GM19043 (cell line): ENCODE results near the gene NIPAL4.

Experiments
- ATAC-seq: cut with Tn5 transposase; IDR thresholded peaks from one replicate; pipeline ENCODE4 v1.9.1; 2021; ENCODE audit warnings: low read depth; ENCODE audit not compliant: unreplicated experiment

The NIPAL4 gene

DNA sequence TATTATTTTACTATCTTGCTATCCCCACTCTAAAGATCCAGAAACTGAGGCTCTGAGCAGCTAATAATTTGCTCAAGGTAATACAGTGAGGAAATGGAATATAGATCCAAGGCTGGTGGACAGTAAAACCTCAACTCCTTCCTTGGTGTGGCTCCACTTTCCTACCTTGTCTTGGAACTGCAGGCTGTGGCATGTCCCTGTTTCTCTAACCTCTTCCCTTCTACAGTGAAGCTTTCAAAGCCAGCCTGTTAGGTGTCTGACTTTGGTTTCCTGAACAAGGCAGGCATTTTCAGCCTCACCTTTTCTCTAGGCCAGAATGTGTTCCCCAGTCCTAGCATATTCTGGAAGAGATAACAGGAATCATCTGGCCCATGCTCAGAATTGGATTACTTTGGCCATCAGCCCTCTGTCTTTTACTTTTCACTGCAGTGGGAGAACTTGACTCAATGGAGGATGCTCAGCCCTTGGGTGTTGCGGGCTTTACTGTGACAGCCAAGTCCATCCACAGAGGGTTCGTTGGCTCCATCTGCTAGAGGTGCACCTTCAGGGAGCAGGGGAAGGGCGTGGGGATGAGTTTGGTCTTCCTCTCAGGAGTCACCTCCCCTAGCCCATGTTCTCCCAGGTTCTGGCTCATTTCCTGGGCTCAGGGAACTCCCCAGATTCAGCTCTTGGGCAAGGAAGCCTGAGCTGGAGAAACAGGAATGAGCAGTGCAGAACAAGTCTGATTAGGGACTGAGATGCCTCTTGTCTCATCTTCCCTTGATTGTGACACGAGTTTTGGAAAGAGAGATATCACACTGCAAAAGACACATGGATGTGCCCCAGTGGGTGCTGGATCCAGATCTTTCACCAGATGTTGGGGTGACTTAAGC lies 1.1 kb downstream of the NIPAL4 start:
- no peak for ATAC-seq

DNA sequence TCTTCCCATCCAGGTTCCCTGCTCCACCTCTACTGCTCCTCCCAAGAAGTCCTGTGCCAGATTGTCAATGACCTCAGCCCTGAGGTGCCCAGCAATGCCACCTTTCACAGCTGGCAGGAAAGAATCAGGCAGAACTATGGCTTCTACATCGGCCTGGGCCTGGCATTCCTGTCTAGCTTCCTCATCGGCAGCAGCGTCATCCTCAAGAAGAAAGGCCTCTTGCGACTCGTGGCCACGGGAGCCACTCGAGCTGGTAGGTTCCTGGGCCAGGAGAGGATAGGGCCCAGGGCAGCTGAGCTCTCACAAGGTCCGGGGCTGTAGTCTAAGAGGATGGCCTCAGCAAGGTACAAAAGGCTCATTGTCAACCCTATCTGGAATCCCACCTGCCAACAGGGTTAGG lies 3.1 kb downstream of the NIPAL4 start:
- ATAC-seq = no peak

DNA sequence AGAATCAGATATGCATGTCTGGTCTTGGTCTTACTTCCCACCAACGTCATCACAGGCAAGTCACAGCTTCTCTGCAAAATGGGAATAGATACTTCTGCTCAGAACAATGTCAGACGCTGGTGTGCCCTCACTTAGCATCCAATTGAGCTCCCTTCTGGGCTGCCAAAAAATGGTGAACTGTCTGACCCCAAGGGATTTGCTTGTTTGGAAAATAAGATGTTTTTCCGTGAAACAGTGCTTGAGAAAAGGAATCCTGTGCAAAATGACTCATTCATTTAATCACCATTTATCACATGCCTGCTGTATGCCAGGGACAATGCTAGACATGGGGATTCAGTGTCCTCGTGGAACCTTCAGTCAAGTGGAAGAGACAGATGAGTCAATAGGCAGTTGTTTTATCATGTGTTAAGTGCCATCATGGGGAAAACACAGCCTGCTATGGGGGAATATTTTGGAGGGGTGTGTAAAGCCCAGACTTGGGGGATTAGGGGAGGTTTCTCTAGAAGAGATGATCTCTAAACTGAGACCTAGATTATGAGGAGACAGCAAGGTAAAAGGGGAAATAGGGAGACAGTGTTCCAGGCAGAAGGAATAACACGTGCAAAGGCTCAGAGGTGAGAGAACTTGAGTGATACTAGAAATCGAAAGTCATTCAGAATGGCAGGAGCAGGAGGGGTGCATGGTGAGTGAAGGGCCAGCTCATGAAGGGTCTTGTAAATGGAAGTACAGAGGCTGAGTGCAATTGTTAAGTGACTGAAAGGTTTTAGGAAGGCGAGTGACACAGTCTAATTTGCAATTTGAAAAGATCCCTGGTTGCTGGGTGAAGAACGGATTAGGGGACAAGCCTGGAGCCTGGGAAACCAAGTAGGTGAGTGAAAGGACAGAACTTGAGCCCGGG lies 3.9 kb downstream of the NIPAL4 start:
- no peak for ATAC-seq

DNA sequence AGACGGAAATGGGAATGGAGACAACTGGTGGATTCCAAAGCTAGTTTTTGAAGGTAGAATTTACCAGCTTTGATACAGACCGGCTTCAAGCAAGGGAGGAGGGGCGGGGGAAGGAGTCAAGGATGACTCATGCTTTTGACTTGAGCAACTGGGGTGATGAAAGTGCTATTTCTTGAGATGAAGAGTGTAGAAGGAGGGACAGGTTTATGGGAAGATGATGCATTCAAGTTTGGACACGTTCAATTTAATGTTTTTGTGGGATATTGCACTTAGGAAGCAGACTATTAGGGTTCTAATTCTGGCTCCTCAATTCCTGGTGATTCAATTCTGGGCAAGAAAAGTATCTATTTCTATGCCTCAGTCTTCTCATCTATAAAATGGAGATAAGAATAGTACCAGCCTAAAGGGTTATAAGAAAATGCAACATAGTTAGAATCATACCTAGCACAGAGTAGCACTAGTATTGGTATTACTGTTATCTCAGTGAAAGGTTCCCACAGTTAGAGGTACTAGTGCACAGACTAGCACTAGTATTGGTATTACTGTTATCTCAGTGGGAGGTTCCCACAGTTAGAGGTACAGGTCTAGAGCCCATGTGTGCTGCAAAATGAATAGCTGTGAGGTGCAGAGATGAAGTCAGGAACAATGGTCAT lies 4.6 kb downstream of the NIPAL4 start:
- ATAC-seq = peak; percentile 87

DNA sequence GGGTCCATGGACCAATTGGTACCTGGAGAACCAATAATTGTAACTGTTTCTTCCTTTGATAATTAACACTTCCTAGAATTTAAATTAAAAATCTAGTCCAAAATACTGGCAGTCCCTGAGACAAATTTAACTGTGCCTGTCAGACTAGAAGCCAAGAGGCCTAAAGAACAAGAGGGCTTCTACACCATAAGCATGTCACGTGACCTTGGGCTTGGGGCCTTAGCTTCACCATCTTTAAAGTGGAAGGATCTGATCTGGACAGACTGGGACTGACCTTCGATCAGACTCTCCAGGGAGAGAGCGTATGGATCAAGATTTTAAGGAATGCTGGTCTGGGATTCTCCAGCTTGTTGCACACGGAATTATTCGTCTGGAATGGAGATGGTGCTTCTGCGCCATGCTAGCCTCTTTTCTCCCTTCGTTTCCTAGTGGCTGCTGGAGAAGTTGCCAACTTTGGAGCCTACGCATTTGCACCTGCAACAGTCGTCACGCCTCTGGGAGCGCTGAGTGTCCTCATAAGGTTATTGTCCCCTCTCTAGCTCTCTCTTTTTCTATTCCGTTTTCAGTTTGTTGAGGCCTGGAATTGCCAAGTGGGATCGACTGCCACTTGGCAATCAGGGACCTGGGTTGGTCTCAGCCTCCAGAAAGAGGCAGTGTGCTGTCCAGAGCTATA lies 8.4 kb downstream of the NIPAL4 start:
- ATAC-seq = no peak

DNA sequence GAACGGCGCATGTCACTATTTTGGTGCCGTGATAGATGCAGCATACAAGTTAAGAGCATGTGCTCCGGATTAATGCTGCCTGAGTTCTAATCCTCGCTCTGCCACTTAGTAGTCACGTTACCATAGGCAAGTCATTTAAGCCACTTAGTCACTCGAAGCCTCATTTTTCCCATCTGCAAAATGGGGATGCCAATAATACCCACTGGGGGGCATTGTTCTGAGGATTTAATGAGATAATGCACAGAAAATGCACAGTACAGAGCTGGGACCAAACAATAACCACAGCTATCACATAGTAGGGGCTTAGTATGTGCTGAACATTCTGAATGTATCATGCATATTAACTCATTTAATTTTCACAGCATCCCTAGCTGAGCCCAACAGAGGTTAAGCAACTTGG lies 9.1 kb downstream of the NIPAL4 start:
- no peak for ATAC-seq

DNA sequence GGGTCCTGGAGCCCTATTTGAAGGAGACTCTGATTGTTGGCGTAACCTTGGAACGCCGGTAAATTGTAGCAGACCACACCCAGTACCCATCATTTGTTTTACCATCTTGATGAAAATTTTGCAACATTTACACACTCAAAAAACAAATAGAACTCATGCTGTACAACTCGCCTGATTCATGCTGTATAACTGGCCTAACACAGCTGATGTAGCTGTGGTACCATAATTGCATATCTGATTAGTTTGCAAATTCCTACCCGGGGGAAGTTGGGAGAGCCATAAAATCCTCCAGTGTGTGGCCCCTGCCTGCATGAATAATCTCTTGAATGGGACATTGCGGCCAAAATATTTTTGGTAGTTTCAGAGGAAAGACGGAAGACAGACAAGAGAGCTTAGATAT lies 9.7 kb downstream of the NIPAL4 start:
- ATAC-seq = no peak

DNA sequence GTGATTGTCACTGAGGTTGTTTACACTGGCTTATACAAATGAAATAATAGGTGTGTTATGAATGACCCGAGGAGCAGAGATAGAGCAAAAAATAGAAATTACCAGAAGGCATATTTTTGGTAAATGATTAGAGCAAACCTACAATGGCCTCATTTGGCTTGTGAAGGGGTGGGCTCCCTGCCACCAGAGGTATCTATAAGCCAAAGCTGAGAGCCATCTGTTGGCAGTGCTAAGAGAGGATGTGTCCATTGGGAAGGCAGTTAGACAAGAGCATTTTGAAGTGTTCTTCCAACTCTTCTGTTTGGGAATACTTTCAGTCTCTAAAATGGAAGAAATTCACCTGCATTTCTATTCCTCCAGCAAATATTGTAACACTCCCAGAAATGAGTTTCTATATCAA lies 10.6 kb downstream of the NIPAL4 start:
- no peak for ATAC-seq

DNA sequence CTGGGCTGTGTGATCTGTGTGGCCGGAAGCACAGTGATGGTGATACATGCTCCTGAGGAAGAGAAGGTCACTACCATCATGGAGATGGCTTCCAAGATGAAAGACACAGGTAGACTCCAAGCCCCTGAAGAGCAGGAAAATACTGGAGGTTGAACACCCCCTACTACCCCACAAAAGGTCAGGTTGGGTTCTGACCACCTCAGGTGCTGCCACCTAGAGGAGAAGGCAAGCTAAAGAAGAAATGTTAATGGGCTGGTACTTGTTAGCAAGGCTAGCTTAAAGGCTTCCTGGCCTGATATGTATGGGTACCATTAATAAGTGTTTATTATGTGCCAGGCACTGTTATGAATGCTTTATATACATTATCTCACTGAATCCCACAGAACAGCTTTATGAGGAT lies 11.7 kb downstream of the NIPAL4 start:
- no peak for ATAC-seq

DNA sequence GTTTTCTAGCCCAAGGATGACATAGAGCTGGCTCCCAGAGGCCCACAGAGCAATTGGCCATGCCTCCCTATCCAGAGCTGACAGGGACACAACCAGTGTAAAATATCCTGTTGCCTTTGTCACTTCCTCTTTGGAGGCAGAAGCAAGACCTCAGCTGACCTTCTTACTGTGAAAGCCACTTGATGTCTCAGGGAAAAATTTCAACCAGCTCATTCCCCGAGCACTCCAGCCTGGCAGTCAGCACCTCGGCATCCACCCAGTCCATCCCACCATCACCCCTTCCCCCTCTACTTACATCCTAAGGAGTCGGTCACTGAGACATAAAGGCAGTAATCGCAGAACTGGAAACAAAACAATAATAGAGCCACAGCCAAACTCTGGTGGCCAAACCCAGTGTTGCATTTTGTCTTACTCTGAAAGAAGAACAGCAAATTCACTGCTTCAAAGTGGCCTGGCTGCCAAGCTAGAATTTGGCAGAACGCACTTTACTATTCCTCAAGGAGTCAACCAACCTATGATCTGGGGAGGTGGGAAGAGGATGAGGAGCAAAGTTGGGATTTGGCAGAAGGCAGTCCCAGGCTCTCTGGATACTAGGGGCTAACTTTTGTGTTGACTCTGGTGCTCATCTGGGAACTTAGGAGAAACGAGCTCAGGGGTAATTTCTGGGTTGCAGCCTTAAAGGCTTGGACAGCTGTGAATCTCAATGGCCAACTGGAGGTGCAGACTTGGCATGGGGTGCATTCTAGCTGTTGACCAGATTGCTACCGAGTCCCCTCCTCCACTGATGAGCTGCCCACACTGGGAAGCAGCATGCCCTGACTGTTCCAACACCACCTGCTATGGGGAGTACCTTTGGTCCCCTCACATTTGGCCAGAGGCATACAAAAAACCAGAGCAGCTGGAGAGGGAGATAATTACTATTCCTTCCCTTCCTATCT lies 13.6 kb downstream of the NIPAL4 start:
- no peak for ATAC-seq

DNA sequence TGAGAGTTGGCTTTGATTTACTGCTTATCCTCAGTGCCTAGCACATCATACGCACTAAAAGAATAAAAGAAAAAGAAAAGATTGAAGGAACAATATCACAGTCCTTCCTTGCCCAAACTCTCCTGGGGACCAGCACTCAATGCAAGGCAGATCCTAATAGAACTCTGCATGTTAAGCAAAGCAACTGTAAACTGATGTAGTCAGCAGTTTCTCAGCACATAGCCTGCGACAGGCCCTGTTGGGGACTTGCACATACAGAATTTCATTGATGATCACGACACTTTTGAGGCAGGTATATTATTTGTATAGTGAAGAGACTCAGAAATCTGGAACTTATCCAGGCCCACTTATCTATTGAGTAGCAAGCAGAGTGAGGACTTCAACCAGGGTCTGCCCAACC lies 15.4 kb downstream of the NIPAL4 start:
- no peak for ATAC-seq

DNA sequence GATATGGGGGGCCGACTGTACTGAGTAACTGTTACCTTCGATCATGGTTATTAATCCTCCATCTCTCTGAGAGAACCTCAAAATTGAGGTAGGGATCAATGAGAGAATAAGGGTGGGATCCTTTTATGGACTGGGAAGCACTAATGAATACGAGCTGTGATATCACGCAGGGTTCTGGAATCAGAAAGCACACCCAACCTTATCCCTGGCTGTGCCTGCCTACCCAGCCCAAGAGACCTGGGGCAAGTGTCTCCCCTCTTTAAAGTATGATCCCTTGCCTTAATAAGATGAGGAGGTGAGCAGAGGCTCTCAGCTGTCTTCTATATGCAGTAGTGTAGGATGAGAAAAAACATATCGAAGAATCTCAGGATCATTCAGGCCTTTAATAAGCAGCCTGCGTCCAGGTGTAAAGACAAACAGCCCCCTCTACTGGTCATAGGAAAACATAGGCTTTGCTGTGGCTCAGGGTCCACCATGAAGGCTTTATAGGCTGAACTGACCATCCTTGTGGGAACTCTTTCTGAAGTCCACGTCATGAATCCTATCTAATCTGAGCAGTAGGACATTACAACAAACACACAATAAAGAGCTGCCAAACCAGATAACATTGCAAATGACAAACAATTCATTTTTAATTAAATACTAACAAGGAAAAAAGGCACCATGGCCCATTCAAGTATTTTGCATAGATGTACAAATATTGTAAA lies 16.8 kb downstream of the NIPAL4 start:
- ATAC-seq = peak; percentile 63

DNA sequence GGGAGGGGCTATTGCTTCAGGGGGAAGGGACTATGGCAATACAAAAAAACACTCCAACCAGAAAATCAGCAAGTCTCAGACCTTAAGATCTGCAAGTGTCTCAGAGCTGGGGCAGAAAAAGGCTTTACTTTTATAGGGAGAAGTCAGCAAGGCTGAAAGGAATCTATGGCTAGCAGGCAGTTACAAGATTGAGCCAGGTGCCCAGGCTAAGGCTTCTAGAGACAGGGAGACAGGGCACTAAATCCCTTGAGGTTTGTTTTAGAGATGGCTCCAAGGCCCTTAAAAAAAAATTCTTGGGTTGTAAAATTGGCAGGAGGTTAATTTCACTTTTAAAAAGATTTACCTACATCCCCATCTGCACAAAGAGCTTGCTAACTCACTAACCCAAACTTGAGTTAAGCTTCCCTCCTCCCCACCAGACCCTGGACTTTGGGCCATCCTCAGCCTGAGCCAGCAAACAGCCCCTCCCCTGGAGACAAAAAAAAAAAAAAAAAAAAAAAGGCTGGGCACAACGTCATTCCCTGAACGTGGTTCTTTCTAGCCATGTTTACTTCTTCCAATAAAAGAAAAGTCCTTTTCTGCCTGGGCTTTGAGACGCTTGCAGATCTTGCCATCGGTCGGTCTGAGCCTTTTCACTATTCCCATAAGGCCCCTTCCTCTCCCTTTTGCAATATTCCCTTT lies 17.9 kb downstream of the NIPAL4 start:
- ATAC-seq = no peak

DNA sequence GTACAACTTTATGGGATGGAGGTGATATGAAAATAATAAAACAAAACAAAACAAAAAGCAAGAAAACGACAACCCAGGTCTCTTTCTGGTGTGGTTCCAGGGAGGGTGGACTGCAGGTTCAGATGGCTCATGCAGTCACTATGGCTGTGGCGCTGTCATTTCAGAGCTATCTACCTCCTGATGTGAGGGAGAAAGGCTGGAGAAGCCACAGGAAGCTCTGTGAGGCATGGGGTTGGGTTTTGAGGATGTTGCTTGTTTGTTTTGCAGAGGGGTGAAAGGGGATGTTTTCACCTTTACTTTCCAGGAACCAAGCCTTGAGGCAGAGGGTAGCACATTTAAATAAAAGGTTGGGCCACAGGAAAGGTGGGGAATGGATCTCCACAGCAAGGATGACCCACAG lies 18.7 kb downstream of the NIPAL4 start:
- ATAC-seq = no peak

DNA sequence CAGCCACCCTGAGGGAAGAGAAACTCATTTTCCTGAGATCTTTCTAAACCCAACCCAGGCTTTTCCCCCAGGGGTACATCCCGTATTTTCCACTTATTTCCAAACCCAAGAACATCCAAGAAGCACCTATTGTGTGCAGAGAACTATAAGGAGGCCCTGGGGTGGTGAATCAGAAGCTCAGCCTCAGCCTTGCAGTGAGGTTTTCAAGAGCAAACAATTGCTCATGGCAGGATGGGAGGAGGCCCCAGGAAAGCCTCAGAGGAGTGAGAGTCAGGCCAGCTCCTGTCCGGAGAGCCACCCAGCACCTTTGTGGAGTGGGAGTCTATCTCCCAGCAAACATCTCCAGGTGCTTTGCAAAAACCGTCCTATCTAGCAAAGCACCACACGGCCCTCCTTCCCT lies 19.2 kb downstream of the NIPAL4 start:
- ATAC-seq = no peak

DNA sequence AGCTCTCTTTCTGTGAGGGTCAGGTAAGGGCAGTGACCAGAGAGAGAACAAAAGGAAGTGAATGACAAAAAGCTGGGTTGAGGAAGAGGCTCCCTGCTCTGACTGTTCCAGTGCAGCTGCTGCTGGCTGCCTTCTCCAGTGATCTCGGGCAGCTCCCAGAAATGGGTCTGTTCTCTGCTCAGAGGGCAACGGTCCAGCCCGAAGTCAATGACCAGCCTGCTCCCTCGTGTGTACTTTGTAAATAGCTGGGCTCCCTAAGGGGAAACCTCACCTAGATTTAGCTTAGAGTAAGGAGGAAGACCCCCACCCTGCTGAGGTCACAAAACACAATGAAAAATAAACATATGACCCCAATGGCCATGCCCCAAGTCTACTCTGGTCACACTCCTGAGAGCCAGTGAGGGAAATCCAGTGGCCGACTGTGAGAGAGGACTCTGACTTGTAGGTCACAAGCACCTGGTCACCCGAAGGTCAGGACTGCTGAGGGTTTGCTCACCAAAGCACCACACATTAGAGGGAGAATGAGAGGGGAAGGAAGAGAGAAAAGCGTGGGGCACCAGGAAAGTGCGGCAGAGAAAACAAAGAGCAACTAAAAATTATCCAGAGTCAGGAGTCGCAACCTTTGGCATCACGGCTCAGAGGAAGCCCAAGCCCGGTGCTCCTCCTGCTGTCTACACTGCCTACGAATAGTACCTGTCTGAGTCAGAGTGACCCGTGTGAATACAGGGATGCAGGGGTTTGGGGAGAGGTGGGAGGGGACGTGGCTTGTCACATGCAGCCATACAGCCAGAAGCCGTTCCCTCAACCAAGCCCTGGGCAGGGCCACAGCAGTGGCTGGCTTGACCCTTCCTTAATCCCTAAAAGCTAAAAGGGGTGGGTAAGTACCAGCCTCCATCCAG lies 19.8 kb downstream of the NIPAL4 start:
- no peak for ATAC-seq

DNA sequence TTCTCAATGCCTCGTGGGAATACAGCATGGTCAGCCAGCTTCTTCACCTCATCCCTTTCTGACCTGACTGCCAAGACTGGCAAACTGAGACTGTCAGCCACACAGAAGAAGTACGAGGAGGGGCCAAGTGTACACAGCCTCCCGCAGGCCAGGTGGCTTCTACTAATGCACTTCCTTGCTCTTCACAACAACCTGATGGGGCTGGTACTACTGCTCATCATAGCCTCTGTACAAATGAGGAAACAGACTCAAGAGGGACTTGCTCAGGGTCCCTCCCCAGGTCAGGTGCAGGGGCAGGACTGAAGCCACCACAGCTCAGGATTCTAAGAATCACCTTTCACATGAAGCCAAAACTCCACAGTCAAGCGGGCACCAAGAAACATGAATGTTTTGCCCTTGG lies 21.3 kb downstream of the NIPAL4 start:
- no peak for ATAC-seq
